Liver (tissue), 9 donors: ENCODE measurements around the gene EIPR1. TPM values are rescaled to one million over a fixed set of nuclear protein-coding genes. Genes with fewer than 3 reads are reported as not detected.

ENCODE experiments used
- DNase-seq: peaks from one replicate; pipeline ENCODE4 v3.0.0-alpha.2; 2017; ENCODE audit warnings: low spot score
- H3K27ac ChIP-seq, 2 donors: one replicate each; pipeline ENCODE4 v1.7.0; 2013; ENCODE audit warnings: inconsistent platforms in 2 of 2, low read length in 2 of 2, control low read depth in 1 of 2, low read depth in 1 of 2, mild to moderate bottlenecking in 1 of 2
- H3K27me3 ChIP-seq, 4 donors: one replicate each; pipeline versions ENCODE4 v1.6.1 to v1.7.0; 2013; ENCODE audit warnings: low read length in 3 of 4, inconsistent platforms in 1 of 4, mild to moderate bottlenecking in 1 of 4, moderate library complexity in 1 of 4; ENCODE audit not compliant: control insufficient read depth in 4 of 4, insufficient read depth in 4 of 4
- H3K36me3 ChIP-seq, 4 donors: one replicate each; pipeline versions ENCODE4 v1.6.1 to v1.7.0; 2013; ENCODE audit warnings: low read length in 3 of 4, mild to moderate bottlenecking in 3 of 4, low read depth in 1 of 4, moderate library complexity in 1 of 4; ENCODE audit not compliant: control insufficient read depth in 4 of 4, insufficient read depth in 3 of 4
- H3K4me1 ChIP-seq, 4 donors: one replicate each; pipeline versions ENCODE4 v1.6.1 to v1.7.0; 2013; ENCODE audit warnings: low read length in 3 of 4, mild to moderate bottlenecking in 3 of 4, moderate library complexity in 1 of 4; ENCODE audit not compliant: control insufficient read depth in 4 of 4, insufficient read depth in 4 of 4
- H3K4me3 ChIP-seq, 3 donors: one replicate each; pipeline versions ENCODE4 v1.6.1 to v1.7.0; 2013; ENCODE audit warnings: low read length in 3 of 3, control low read depth in 1 of 3, low read depth in 1 of 3, mild to moderate bottlenecking in 1 of 3
- H3K9ac ChIP-seq, 2 donors: one replicate each; pipeline ENCODE4 v1.7.0; 2013; ENCODE audit warnings: low read length in 2 of 2, mild to moderate bottlenecking in 2 of 2, moderate library complexity in 2 of 2, control low read depth in 1 of 2, low read depth in 1 of 2
- H3K9me3 ChIP-seq, 4 donors: one replicate each; pipeline versions ENCODE4 v1.6.1 to v1.7.0; 2013; ENCODE audit warnings: low read length in 3 of 4; ENCODE audit not compliant: control insufficient read depth in 4 of 4
- EGR1 ChIP-seq, 2 donors: IDR thresholded peaks; 2 replicates each; pipeline ENCODE4 v1.6.1; 2016 to 2018; ENCODE audit warnings: antibody characterized with exemption in 2 of 2, low read depth in 2 of 2
- FOXA1 ChIP-seq: IDR thresholded peaks from 2 replicates; pipeline ENCODE4 v1.6.1; 2016; ENCODE audit warnings: antibody characterized with exemption
- FOXA2 ChIP-seq: IDR thresholded peaks from 2 replicates; pipeline ENCODE4 v1.6.1; 2016; ENCODE audit warnings: antibody characterized with exemption
- HNF4G ChIP-seq: IDR thresholded peaks from 2 replicates; pipeline ENCODE4 v1.6.1; 2016; ENCODE audit warnings: antibody characterized with exemption
- JUND ChIP-seq, 2 donors: IDR thresholded peaks; 2 replicates each; pipeline ENCODE4 v1.6.1; 2016; ENCODE audit warnings: antibody characterized with exemption in 2 of 2
- NR2F2 ChIP-seq: IDR thresholded peaks from 2 replicates; pipeline ENCODE4 v1.6.1; 2016; ENCODE audit warnings: antibody characterized with exemption
- RAD21 ChIP-seq, 2 donors: IDR thresholded peaks; 2 replicates each; pipeline ENCODE4 v1.6.1; 2016; ENCODE audit warnings: antibody characterized with exemption in 2 of 2, mild to moderate bottlenecking in 2 of 2
- RXRA ChIP-seq, 2 donors: IDR thresholded peaks; 2 replicates each; pipeline ENCODE4 v1.6.1; 2017 to 2018; ENCODE audit warnings: antibody characterized with exemption in 2 of 2, mild to moderate bottlenecking in 1 of 2
- SP1 ChIP-seq: IDR thresholded peaks from 2 replicates; pipeline ENCODE4 v1.6.1; 2018; ENCODE audit warnings: antibody characterized with exemption, mild to moderate bottlenecking
- TAF1 ChIP-seq: conservative IDR thresholded peaks from 2 replicates; pipeline ENCODE4 v1.6.1; 2016; ENCODE audit warnings: antibody characterized with exemption, mild to moderate bottlenecking
- YY1 ChIP-seq: IDR thresholded peaks from 2 replicates; pipeline ENCODE4 v1.6.1; 2016; ENCODE audit warnings: antibody characterized with exemption, mild to moderate bottlenecking
- WGBS: extraction: QIAGEN DNeasy Blood & Tissue Kit; methylation state at CpG from one replicate; pipeline ENCODE4 v1.1.7; 2013; 5-methylcytosine and 5-hydroxymethylcytosine counted together
- polyA plus RNA-seq, 2 donors: library from polyadenylated mRNA; stranded (reverse) in 1 of 2; unstranded in 1 of 2; fragments of 200-250 nt in 1 of 2; fragments of >200 nt in 1 of 2; fragmentation: Nextera tagmentation in 1 of 2; extraction: Ambion mirVana in 1 of 2; gene quantifications; one replicate each; pipeline versions ENCODE4 v1.2.1 to v1.2.3, GENCODE V29; 2013 to 2015
- total RNA-seq, 2 donors: library from RNA; depleted of rRNA; stranded (reverse); fragments of >200 nt; gene quantifications; one replicate each; pipeline ENCODE4 v1.2.3, GENCODE V29; 2014
- TF ChIP-seq, protein P1 (sequence below): IDR thresholded peaks from 2 replicates; pipeline ENCODE4 v1.6.1; 2016; ENCODE audit warnings: antibody characterized with exemption
- TF ChIP-seq, protein P2 (sequence below): IDR thresholded peaks from 2 replicates; pipeline ENCODE4 v1.6.1; 2016; ENCODE audit warnings: antibody characterized with exemption, mild to moderate bottlenecking
- TF ChIP-seq, protein P3 (sequence below): IDR thresholded peaks from 2 replicates; pipeline ENCODE4 v1.6.1; 2016; ENCODE audit warnings: antibody characterized with exemption
- TF ChIP-seq, protein P4 (sequence below): fragments of 150-350 bp; IDR thresholded peaks from 2 replicates; pipeline ENCODE4 v1.5.1; 2017; ENCODE audit warnings: improper control_type of control experiment, low read depth, low read length; ENCODE audit not compliant: missing input control
- donor health status: healthy.
- donor health status: healthy.
- donor health status: healthy.
- donor health status: healthy.
- donor health status: healthy.

Gene EIPR1
- total and polyA plus RNA-seq, 4 donors = 7.6 to 12.1 (median 11.4) TPM

DNA sequence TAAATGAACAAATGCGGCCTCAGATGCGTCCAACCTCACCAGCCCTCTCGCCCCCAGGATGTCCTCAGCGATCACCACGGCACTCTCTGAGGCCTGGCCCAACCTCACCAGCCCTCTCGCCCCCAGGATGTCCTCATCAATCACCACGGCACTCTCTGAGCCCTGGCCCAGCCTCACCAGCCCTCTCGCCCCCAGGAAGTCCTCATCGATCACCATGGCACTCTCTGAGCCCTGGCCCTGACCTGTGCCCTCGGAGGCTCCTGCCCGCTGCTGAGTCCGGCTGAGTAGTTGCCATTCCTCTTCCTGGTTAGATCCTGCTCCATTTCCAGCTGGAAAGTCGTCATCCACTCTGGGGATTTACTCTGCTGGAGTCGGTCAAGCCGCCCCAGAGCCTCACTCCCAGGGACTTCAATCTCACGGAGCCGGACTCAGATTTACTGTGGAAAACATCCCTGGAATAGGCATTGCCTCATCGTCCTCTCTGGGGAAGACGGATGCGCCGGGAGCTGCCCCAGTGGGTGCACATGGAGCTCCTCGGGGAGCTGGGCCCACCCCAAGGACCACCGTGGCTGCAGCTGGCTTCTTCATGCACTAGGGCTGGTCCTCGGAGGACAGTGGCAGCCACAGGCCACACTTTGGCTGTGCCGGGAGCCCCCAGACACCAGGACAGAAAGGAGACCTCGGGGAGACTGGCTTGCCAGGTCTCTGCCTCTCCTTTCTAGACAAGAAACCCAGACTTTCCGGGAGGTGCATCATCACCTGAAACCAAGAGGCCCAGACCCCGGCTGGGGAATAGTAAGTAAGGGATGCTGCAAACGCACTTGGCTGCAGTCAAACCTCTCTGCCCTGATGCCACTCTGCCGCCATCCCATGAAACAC, 230.6 kb downstream of the EIPR1 start:
- Histone ChIP-seq H3K9ac (no peak overlapping the region), H3K27ac (no peak overlapping the region), H3K4me3 (no peak overlapping the region), H3K36me3 (no peaks in the 10 kb centered on the region), H3K27me3 (no peaks in the 10 kb centered on the region), H3K4me1 (no peaks in the 10 kb centered on the region), H3K9me3 (no peaks in the 10 kb centered on the region)
- WGBS = 87% methylated on average over 30 of the region's 30 CpGs
- TF ChIP-seq, protein P1, sequence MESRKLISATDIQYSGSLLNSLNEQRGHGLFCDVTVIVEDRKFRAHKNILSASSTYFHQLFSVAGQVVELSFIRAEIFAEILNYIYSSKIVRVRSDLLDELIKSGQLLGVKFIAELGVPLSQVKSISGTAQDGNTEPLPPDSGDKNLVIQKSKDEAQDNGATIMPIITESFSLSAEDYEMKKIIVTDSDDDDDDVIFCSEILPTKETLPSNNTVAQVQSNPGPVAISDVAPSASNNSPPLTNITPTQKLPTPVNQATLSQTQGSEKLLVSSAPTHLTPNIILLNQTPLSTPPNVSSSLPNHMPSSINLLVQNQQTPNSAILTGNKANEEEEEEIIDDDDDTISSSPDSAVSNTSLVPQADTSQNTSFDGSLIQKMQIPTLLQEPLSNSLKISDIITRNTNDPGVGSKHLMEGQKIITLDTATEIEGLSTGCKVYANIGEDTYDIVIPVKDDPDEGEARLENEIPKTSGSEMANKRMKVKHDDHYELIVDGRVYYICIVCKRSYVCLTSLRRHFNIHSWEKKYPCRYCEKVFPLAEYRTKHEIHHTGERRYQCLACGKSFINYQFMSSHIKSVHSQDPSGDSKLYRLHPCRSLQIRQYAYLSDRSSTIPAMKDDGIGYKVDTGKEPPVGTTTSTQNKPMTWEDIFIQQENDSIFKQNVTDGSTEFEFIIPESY = no peak
- no peak for TF ChIP-seq RAD21 (IDR thresholded peaks at IDR 0.05)
- no peak for DNase-seq

DNA sequence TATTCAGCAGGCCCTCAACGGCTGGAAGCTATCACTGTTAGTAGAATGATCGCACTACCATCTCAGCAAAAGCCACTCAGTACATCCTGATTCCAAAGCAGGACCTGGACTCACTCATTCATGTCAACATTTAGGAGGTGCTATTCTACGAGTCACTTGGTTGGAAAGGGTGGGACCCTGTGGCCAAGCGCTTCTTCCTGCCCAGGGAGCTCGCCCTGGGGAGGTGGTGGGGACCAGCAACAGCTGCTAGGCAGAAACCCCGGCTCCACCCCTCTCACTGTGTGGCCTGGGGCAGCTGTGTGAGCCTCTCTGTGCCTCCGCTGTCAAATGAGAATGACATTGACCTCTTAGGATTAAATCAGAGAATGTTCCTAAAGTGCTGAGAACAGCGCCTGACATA, 231.4 kb downstream of the EIPR1 start:
- no peaks in the 10 kb centered on the region for H3K9me3 ChIP-seq
- H3K4me1 ChIP-seq = no peaks in the 10 kb centered on the region
- no peaks in the 10 kb centered on the region for H3K36me3 ChIP-seq
- TF ChIP-seq NR2F2 = no peak
- H3K27ac ChIP-seq = no peak overlapping the region
- no peak for DNase-seq
- 84% methylated on average over 8 of the region's 8 CpGs for WGBS
- H3K27me3 ChIP-seq = no peaks in the 10 kb centered on the region
- H3K4me3 ChIP-seq = no peak overlapping the region
- H3K9ac ChIP-seq = no peak overlapping the region

DNA sequence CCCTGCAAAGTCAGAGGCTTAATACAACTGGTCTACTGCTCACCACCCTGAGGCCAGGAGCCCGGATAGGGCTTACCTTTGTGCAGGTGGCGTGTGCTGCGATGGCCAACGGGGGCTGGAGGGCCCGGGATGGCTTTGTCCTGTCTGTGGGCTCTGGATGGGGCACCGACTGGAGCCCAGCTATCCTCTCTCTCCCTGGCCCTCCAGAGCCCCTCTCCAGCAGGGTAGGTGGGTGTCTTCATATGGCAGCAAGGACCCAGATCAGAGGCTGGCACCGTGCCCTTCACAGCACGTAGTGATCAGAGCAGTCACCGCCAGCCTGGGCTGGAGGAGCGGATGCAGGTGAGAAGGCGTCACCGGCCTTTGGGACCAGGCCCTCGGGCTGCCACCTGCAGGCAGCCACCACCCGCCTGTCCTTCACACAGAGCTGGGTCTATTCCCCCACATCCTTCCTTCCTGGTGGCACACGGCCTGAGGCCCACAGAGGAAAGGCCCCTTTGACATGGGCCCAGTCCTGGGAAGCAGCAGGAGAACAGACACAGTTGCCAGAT, 232.1 kb downstream of the EIPR1 start:
- TF ChIP-seq RXRA (IDR thresholded peaks at IDR 0.05) (no peak), FOXA1 (no peak), YY1 (no peak), TAF1 (no peak), JUND (IDR thresholded peaks at IDR 0.05) (no peak), SP1 (no peak), EGR1 (IDR thresholded peaks at IDR 0.05; ENCODE audit: low read depth in 2 of 2) (no peak), FOXA2 (no peak), HNF4G (no peak)
- TF ChIP-seq, protein P2, sequence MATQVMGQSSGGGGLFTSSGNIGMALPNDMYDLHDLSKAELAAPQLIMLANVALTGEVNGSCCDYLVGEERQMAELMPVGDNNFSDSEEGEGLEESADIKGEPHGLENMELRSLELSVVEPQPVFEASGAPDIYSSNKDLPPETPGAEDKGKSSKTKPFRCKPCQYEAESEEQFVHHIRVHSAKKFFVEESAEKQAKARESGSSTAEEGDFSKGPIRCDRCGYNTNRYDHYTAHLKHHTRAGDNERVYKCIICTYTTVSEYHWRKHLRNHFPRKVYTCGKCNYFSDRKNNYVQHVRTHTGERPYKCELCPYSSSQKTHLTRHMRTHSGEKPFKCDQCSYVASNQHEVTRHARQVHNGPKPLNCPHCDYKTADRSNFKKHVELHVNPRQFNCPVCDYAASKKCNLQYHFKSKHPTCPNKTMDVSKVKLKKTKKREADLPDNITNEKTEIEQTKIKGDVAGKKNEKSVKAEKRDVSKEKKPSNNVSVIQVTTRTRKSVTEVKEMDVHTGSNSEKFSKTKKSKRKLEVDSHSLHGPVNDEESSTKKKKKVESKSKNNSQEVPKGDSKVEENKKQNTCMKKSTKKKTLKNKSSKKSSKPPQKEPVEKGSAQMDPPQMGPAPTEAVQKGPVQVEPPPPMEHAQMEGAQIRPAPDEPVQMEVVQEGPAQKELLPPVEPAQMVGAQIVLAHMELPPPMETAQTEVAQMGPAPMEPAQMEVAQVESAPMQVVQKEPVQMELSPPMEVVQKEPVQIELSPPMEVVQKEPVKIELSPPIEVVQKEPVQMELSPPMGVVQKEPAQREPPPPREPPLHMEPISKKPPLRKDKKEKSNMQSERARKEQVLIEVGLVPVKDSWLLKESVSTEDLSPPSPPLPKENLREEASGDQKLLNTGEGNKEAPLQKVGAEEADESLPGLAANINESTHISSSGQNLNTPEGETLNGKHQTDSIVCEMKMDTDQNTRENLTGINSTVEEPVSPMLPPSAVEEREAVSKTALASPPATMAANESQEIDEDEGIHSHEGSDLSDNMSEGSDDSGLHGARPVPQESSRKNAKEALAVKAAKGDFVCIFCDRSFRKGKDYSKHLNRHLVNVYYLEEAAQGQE = no peak
- TF ChIP-seq, protein P3, sequence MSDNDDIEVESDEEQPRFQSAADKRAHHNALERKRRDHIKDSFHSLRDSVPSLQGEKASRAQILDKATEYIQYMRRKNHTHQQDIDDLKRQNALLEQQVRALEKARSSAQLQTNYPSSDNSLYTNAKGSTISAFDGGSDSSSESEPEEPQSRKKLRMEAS = no peak
- TF ChIP-seq, protein P1 = no peak
- TF ChIP-seq, protein P4, sequence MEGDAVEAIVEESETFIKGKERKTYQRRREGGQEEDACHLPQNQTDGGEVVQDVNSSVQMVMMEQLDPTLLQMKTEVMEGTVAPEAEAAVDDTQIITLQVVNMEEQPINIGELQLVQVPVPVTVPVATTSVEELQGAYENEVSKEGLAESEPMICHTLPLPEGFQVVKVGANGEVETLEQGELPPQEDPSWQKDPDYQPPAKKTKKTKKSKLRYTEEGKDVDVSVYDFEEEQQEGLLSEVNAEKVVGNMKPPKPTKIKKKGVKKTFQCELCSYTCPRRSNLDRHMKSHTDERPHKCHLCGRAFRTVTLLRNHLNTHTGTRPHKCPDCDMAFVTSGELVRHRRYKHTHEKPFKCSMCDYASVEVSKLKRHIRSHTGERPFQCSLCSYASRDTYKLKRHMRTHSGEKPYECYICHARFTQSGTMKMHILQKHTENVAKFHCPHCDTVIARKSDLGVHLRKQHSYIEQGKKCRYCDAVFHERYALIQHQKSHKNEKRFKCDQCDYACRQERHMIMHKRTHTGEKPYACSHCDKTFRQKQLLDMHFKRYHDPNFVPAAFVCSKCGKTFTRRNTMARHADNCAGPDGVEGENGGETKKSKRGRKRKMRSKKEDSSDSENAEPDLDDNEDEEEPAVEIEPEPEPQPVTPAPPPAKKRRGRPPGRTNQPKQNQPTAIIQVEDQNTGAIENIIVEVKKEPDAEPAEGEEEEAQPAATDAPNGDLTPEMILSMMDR = no peak
- Histone ChIP-seq H3K27ac (no peak overlapping the region), H3K4me1 (no peaks in the 10 kb centered on the region), H3K4me3 (no peak overlapping the region), H3K9ac (no peak overlapping the region), H3K27me3 (no peaks in the 10 kb centered on the region), H3K36me3 (no peaks in the 10 kb centered on the region), H3K9me3 (no peaks in the 10 kb centered on the region)
- DNase-seq = no peak
- 87% methylated on average over 15 of the region's 15 CpGs for WGBS
